ENCODE measurements around the gene MRPL4.
A peak's percentile ranks its signal among the peaks of the same experiment; 100 is the strongest.
"Not testable (repeated sequence)": the region's sequence is repeated elsewhere in the genome, so short reads cannot be mapped to it uniquely, and the experiment has no call there.

MRPL4 gene

DNA sequence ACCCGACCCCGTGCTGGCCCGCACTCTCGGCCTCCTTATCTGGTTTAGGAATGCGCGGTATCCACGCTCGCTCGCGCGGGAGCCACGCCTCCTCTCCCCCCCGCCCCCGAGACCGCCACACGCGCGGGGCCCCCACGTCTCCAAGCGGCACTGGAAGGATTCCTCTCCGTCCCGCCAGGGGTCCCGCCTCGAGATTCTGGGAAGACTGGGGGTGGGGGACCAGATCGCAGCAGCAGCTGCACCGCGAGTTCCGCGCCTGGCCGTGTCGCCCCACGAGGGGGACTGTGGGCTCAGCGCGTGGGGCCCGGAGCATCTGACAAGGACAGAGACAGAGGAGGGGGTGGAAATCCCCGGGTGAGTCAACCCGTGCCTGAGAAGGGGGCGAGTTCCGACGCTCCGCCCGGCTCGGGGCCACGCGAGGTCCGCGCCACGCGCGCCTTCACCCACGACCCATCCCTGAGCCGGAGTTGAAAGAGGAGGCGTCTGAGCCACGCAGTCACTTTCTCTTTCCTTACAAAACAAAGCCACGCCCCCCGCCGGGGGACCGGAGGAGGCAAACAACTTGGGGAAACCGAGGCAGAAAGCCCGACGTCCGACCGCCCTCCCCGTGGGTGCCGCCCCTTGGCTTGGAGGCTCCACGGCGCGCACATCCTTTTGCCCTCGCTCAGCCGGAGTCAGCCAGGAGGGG lies 21.7 kb upstream of the MRPL4 start:
- DNase-seq (ENCODE audit: low read depth in 2 of 2, low spot score in 1 of 2): peak; percentile 47 to 70

DNA sequence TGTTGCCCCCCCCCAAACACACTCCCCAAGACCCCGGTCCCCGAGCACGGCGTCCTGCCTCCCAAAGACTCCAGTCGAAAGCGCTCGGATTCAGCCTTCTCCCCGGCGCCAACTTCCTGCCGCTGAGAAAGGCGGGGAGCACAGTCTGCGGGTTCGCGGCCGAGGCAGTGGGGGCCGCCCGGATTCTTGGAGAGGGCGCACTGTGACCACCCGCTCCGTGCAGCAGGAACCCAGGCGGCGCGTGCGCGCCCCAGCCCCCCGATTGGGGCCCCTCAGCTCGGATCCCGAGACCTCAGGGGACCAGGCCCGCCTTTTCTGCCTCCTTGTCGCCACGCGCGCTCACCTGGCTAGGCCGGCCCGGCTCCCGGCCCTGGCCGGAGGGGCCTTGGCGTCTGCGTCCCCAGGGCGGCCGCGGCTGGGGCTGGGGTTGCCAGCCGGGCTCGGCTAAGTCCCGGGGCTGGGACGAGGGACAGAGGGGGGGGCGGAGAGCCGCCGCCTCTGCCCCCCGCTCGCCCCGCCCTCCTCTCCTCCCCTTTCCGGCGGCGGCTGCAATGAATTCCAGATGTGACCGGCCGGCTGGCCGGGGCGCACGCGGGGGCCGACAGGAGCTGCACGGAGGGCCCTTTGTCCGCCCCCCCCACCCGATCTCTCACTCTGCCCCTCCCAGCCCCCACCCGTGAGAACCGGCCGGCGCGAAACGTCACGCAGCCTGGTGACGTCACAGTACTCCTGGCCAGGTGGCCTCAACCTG lies 21.0 kb upstream of the MRPL4 start, which contains the start of gene S1PR2:
S1PR2 (minus strand) TSS at position 471 of the 751 bp plus-strand sequence. CDS start 6,426 bp downstream, outside the sequence.
- DNase-seq (ENCODE audit: low read depth in 2 of 2, low spot score in 1 of 2): peak; percentile 40 to 47

DNA sequence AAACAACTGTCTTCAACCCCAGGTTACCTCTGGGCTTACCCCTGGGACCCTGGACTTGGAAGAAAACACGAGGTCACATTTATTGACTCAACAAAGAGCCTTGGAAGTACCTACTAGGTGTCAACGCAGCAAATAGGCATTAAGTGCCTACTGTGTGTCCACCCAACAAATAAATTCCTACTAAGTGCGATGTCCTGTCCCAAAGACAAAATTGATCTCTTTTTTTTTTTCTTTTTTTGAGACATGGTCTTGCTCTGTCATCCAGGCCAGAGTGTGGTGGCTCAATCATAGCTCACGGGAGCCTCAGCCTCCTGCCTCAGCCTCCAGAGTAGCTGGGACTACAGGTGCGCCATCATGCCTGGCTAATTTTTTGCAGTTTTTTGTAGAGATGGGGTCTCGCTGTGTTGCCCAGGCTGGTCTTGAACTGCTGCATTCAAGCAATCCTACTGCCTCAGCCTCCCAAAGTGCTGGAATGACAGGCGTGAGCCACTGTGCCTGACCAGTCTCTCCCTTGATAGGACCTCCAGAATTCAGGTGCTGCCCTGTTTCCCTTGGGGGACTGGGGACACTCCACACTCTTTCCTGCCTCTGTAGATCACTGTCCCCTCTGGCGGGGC lies 20.3 kb upstream of the MRPL4 start:
- no peak for DNase-seq (ENCODE audit: low read depth in 2 of 2, low spot score in 1 of 2)

GRCh38 chr19:10233946-10234345 lies 18.1 kb upstream of the MRPL4 start:
- no peak for DNase-seq (ENCODE audit: low read depth in 2 of 2, low spot score in 1 of 2)

DNA sequence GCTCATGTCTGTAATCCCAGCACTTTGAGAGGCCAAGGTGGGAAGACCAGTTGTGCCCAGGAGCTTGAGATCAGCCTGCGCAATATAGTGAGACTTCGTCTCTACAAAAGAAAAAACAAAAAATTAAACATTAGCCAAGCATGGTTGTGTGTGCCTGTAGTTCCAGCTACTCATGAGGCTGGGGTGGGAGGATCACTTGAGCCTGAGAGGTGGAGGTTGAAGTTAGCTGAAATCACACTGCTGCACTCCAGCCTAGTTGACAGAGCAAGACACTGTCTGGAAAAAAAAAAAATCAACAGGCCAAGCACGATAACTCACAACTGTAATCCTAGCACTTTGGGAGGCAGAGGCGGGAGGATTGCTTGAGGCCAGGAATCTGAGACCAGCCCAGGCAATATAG lies 17.0 kb upstream of the MRPL4 start:
- no peak for DNase-seq (ENCODE audit: low read depth in 2 of 2, low spot score in 1 of 2)

- DNase-seq (ENCODE audit: low read depth in 2 of 2, low spot score in 1 of 2): not testable (repeated sequence)
These were observed 16.6 kb upstream of the MRPL4 start for GRCh38 chr19:10235409-10235808.

DNA sequence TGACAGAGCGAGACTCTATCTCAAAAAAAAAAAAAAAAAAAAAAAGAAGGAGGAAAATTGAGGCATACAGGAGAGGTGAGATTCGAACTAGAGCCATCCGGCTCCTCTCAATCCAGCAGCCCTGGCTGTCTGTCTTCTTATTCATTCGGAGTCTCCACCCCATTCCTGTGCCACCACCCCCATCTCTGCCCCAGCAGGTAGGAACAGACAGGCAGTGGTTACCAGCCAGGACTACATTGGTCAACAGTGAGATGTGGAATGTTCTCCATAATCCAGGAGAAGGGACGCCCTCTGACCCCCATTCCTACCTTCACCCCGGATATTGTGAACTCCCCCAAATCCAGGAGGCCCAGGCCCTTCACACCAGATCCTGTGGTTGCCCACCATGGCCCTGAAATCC lies 14.3 kb upstream of the MRPL4 start:
- no peak for DNase-seq (ENCODE audit: low read depth in 2 of 2, low spot score in 1 of 2)

GRCh38 chr19:10238172-10238783 lies 13.7 kb upstream of the MRPL4 start:
- no peak for DNase-seq (ENCODE audit: low read depth in 2 of 2, low spot score in 1 of 2)

- not testable (repeated sequence) for DNase-seq (ENCODE audit: low read depth in 2 of 2, low spot score in 1 of 2)
These were observed 10.1 kb upstream of the MRPL4 start for GRCh38 chr19:10241826-10242449.

DNA sequence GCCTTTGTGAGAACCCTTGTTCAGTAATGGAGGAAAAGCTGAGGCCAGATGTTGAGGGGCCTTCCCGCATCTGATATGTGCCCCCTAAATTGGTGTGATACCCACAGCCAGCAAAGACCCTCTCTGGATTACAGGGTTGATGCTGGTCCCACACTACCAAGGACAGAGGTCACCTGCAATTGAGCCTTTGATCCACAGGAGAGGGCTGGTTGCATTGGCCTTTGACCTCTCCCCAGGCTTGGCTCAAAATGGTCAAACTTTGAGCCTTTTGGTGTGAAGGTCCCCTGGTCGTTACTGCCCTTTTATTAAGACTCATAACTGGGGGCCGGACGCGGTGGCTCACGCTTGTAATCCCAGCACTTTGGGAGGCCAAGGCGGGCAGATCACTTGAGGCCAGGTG lies 8.4 kb upstream of the MRPL4 start:
- no peak for DNase-seq (ENCODE audit: low read depth in 2 of 2, low spot score in 1 of 2)

DNA sequence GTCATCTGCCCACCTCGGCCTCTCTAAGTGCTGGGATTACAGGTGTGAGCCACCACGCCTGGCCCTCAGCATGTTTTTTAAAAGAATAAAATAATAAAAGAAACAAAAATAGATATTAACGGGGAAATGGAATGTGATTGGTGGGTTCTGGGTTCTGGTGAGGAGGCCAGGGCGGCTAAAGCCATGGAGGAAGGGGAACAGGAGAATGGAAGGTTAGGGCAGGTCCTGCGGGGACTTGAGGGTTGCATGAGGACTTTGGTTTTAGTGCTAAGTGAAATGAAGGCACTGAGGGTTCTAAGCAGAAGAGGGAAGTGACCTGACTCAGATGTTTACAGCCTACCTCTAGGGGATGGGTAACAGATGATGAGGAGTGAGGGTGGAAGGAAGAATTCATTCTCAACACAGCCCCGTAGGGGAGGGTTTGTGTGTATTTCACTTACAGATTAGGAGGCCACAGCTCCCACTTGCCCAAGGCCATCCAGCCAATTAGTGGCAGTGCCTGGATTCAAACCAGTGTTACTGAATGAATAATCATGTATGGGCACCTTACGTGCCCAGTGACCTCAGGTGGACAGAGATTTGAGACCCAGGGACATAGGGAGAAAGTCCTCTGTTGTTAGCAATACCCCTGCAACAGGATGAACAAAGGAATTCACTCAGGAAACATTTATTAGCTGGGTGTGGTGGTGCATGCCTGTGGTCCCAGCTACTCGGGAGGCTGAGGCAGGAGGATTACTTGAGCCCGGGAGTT lies 6.7 kb upstream of the MRPL4 start:
- DNase-seq (ENCODE audit: low read depth in 2 of 2, low spot score in 1 of 2): no peak

DNA sequence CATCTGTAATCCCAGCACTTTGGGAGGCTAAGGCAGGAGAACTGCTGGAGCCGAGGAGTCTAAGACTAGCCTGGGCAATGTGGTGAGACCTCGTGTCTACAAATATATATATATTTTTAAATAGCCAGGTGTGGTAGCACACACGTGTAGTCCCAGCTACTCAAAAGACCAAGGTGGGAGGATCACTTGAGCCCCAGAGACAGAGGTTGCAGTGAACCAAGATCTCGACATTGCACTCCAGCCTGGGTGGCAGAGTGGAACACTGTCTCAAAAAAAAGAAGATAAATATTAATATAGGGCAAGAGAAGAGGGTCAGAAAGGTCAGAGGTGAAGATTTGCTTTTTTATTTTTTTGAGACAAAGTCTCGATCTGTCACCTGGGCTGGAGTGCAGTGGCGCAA lies 5.5 kb upstream of the MRPL4 start:
- no peak for DNase-seq (ENCODE audit: low read depth in 2 of 2, low spot score in 1 of 2)

GRCh38 chr19:10252707-10253106 lies 693 bp downstream of the MRPL4 start:
- no peak for DNase-seq (ENCODE audit: low read depth in 2 of 2, low spot score in 1 of 2)

- no peak for DNase-seq (ENCODE audit: low read depth in 2 of 2, low spot score in 1 of 2)
These were observed 2.2 kb downstream of the MRPL4 start for GRCh38 chr19:10254244-10254643.

GRCh38 chr19:10255358-10255757 lies 3.3 kb downstream of the MRPL4 start:
- DNase-seq (ENCODE audit: low read depth in 2 of 2, low spot score in 1 of 2): no peak

DNA sequence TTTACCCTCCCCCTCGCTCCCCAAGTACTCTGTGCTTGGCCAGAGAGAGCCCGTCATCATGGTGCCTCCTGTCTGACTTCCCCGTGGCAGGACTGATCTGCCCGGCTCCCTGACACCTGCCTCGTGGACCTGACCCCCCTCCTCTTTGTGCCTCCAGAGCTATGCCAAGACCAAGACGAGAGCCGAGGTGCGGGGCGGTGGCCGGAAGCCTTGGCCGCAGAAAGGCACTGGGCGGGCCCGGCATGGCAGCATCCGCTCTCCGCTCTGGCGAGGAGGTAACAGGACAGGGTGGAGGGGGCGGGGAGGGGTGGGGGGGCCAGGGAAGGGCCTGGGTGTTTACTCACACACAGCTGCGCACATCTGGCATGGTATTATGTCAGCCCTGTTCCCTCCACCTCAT lies 4.5 kb downstream of the MRPL4 start:
- DNase-seq (ENCODE audit: low read depth in 2 of 2, low spot score in 1 of 2): no peak

- no peak for DNase-seq (ENCODE audit: low read depth in 2 of 2, low spot score in 1 of 2)
These were observed 5.1 kb downstream of the MRPL4 start for GRCh38 chr19:10256970-10257615.

DNA sequence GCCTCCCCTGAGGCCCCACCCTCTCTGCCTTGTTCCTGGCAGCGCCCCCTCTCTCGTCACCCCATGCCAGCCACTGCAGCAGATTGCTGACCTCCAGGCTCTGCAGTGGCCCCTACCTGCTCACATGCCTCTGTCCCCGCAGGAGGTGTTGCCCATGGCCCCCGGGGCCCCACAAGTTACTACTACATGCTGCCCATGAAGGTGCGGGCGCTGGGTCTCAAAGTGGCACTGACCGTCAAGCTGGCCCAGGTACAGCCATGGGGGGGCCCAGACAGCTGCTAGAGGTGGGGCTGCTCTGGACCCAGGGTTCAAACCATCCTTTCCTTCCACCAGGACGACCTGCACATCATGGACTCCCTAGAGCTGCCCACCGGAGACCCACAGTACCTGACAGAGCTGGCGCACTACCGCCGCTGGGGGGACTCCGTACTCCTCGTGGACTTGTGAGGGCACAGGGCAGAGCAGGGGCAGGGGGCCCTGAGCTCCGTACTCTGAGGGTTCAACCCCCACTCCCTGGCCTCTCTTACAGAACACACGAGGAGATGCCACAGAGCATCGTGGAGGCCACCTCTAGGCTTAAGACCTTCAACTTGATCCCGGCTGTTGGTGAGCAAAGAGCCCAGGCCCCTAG lies 6.2 kb downstream of the MRPL4 start:
- no peak for DNase-seq (ENCODE audit: low read depth in 2 of 2, low spot score in 1 of 2)

DNA sequence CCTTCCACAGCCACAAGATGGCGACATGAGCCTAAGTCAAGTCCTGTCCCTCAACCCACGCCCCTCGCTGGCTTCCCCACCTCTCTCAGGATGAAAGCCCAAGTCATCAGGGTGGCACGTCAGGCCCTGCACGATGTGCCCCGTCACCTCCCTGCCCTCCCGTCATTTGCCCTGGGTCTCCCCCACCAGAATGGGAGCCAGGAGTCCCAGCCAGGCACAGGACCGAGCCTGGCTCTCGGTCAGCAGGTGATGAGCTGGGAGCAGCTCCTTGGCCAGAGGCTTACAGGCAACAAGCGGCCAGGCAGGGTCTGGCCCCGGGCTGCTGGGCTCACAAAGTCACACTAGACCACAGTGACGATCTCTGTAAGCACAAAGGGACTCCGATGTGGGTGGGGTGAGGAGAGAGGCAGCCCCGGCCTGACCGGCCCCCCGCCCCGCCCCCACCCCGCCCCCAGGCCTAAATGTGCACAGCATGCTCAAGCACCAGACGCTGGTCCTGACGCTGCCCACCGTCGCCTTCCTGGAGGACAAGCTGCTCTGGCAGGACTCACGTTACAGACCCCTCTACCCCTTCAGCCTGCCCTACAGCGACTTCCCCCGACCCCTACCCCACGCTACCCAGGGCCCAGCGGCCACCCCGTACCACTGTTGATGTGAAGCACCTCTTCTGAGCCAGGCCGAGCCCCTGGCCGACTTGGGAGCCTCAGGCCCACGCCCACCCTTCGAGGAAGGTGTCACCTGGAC lies 7.3 kb downstream of the MRPL4 start:
- peak; percentile 81 to 86 for DNase-seq (ENCODE audit: low read depth in 2 of 2, low spot score in 1 of 2)

Data from stimulated activated CD8-positive, alpha-beta memory T cell treated with anti-CD3 and anti-CD28 coated beads, Interleukin-4, amount 100 ng/mL, for 4 hours (primary cell).